Epithelial cell of proximal tubule (primary cell): ENCODE results near the gene SNX9. TPM values are rescaled to one million over a fixed set of nuclear protein-coding genes. Genes with fewer than 3 reads are reported as not detected.

ENCODE experiments used
- DNase-seq: peaks from one replicate; pipeline ENCODE4 v3.0.0-alpha.2; 2011; ENCODE audit warnings: low read depth
- H3K4me3 ChIP-seq: 2 replicates; pipeline ENCODE4 v1.5.1; 2011; ENCODE audit warnings: low read depth, mild to moderate bottlenecking, low read length
- total RNA-seq: library from RNA; depleted of rRNA; stranded (reverse); fragments of >200 nt; gene quantifications from 2 replicates; pipeline ENCODE4 v1.2.3, GENCODE V29; 2015
- TF ChIP-seq, protein P1 (sequence below): conservative IDR thresholded peaks from 2 replicates; pipeline ENCODE4 v1.5.1; 2012; ENCODE audit warnings: low read depth, mild to moderate bottlenecking, low read length

SNX9 gene
- total RNA-seq, 1 donor from 2014 or later = 51.3 TPM

DNA sequence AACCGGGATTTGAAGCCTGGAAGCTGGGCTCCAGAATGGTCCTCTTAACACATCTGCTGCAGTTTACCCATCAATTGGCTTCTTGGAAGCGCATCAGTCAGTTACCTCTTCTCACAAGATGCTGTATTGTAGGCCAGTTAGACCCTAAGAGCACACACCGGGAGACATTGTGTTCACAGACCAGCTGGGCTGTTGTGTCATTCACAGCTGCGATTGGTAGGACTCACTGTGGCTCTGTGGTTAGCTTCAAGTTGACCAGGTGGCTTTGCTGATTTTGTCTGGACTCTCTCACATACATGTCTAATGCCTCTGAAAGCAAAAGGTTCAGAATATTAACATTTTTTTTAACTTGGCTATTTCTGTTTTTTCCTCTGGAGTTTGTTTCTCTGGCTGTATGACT lies 64.8 kb downstream of the SNX9 start:
- TF ChIP-seq, protein P1, sequence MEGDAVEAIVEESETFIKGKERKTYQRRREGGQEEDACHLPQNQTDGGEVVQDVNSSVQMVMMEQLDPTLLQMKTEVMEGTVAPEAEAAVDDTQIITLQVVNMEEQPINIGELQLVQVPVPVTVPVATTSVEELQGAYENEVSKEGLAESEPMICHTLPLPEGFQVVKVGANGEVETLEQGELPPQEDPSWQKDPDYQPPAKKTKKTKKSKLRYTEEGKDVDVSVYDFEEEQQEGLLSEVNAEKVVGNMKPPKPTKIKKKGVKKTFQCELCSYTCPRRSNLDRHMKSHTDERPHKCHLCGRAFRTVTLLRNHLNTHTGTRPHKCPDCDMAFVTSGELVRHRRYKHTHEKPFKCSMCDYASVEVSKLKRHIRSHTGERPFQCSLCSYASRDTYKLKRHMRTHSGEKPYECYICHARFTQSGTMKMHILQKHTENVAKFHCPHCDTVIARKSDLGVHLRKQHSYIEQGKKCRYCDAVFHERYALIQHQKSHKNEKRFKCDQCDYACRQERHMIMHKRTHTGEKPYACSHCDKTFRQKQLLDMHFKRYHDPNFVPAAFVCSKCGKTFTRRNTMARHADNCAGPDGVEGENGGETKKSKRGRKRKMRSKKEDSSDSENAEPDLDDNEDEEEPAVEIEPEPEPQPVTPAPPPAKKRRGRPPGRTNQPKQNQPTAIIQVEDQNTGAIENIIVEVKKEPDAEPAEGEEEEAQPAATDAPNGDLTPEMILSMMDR = no peak
- DNase-seq = no peak
- H3K4me3 ChIP-seq = no peak overlapping the region

GRCh38 chr6:157891544-157892362 lies 68.7 kb downstream of the SNX9 start:
- no peak overlapping the region for H3K4me3 ChIP-seq
- TF ChIP-seq, protein P1 = no peak
- no peak for DNase-seq

DNA sequence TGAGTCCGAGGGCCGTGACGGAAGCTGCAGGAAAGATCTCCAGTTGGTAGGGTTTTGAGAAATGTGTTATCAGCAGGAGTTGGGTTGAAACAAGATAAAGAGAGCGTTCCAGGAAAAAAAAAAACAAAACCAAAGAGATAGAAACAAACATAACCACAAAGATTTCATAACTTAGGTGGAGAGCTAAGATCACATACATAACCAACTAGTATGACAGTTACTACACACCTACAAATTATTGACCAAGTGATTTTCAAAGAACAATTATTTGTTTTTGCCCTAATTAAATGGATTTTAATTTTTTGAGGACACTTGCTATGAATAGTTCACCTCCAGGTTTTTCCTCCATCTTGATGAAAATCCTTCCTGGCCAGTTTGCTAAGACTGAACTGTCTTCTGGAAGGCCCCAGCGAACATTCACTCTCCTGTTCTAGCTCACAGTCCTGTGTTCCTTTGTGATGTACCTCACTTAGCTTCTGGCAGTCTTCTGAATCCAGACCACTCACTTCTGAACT lies 69.4 kb downstream of the SNX9 start:
- DNase-seq = no peak
- TF ChIP-seq, protein P1 = no peak
- no peak overlapping the region for H3K4me3 ChIP-seq

GRCh38 chr6:157893238-157893637 lies 70.2 kb downstream of the SNX9 start:
- H3K4me3 ChIP-seq = no peak overlapping the region
- TF ChIP-seq, protein P1 = no peak
- DNase-seq = no peak

- DNase-seq = no peak
- TF ChIP-seq, protein P1 = no peak
- no peak overlapping the region for H3K4me3 ChIP-seq
Measured at GRCh38 chr6:157895585-157895984, 72.5 kb downstream of the SNX9 start.

DNA sequence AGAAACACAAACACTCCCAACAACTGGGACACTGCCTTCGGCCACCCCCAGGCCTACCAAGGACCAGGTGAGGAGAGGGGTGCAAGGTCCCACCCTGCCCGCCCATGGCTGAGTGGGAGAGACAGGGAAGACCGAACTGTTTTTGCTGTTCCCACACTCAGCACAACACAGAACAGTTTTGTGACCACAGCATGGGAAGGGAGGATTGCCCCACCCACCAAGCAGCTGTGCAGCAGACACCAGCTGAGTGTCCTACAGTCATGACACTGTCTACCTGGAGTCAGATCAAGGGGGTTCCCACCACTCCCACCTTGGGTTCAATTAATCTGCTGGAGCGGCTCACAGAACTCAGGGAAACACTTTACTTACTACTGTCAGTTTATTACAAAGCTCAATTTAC lies 73.9 kb downstream of the SNX9 start:
- no peak for DNase-seq

More for the DNA sequence above, 73.9 kb downstream of the SNX9 start:
- no peak overlapping the region for H3K4me3 ChIP-seq
- TF ChIP-seq, protein P1 = no peak
